Esophagus squamous epithelium (tissue), 5 donors: ENCODE results near the gene TULP1. TPM values are rescaled to one million over a fixed set of nuclear protein-coding genes. Genes with fewer than 3 reads are reported as not detected.

Source experiments
- DNase-seq: peaks from one replicate; lab custom pipeline; 2025; lab: John Stamatoyannopoulos, UW
- H3K27ac ChIP-seq, 4 donors: fragments of 200-600 bp; sonication (generic); one replicate each; pipeline ENCODE4 v1.5.1; 2016 to 2019; ENCODE audit warnings: mild to moderate bottlenecking in 1 of 4
- H3K27me3 ChIP-seq, 4 donors: fragments of 200-600 bp; sonication (generic); 1 replicate in 3 of 4; 2 replicates in 1 of 4; pipeline versions ENCODE4 v1.5.1 to v1.6.0; 2017 to 2021; ENCODE audit warnings: antibody characterized with exemption in 1 of 4
- H3K36me3 ChIP-seq, 3 donors: fragments of 200-600 bp; sonication (generic); one replicate each; pipeline ENCODE4 v1.5.1; 2016 to 2019
- H3K4me1 ChIP-seq, 3 donors: fragments of 200-600 bp; sonication (generic); one replicate each; pipeline ENCODE4 v1.5.1; 2017 to 2019
- H3K4me3 ChIP-seq, 4 donors: fragments of 200-600 bp; sonication (generic); 1 replicate in 3 of 4; 2 replicates in 1 of 4; pipeline ENCODE4 v1.5.1; 2016 to 2019; ENCODE audit warnings: mild to moderate bottlenecking in 2 of 4, moderate library complexity in 1 of 4
- H3K9me3 ChIP-seq, 3 donors: fragments of 200-600 bp; sonication (generic); one replicate each; pipeline ENCODE4 v1.5.1; 2016 to 2019
- POLR2A ChIP-seq, 4 donors: fragments of 450-650 bp; IDR thresholded peaks; one replicate each; pipeline ENCODE4 v1.6.1; 2017; ENCODE audit warnings: antibody characterized with exemption in 4 of 4, mild to moderate bottlenecking in 4 of 4, moderate library complexity in 3 of 4
- WGBS, 2 donors: methylation state at CpG; one replicate each; pipeline ENCODE4 v1.1.5; 2018; 5-methylcytosine and 5-hydroxymethylcytosine counted together
- intact Hi-C: fragments of 100-400 bp; cut with DNase I; formaldehyde crosslinking; loops from one replicate; pipeline ENCODE4 v1.15.0; 2022
- total RNA-seq, 4 donors: library from RNA; depleted of rRNA; stranded (reverse); fragments of >200 nt; gene quantifications; one replicate each; pipeline ENCODE4 v1.1.0, GENCODE V29; 2016
- TF ChIP-seq, protein P1 (sequence below), 6 experiments: fragments of 450-650 bp in 4 of 6; fragments of 200-600 bp in 2 of 6; sonication (generic) in 2 of 6; IDR thresholded peaks; one replicate each; pipeline ENCODE4 v1.5.1; 2016 to 2019; ENCODE audit warnings: antibody characterized with exemption in 6 of 6, mild to moderate bottlenecking in 4 of 6, moderate library complexity in 4 of 6
- donor health status: DM: yes; HTN: yes; CAD: no.

The TULP1 gene
- total RNA-seq, 4 donors from 2014 or later: not detected

- peaks cover 0 to 10% (median 0%) of the 10 kb centered on the region in 4 donors for H3K27me3 ChIP-seq
- intact Hi-C loops: no loop called here
- no peak for DNase-seq
- no peaks in the 10 kb centered on the region for H3K4me1 ChIP-seq
- H3K9me3 ChIP-seq: no peaks in the 10 kb centered on the region
- TF ChIP-seq POLR2A (IDR thresholded peaks at IDR 0.05): no peak
- TF ChIP-seq, protein P1, sequence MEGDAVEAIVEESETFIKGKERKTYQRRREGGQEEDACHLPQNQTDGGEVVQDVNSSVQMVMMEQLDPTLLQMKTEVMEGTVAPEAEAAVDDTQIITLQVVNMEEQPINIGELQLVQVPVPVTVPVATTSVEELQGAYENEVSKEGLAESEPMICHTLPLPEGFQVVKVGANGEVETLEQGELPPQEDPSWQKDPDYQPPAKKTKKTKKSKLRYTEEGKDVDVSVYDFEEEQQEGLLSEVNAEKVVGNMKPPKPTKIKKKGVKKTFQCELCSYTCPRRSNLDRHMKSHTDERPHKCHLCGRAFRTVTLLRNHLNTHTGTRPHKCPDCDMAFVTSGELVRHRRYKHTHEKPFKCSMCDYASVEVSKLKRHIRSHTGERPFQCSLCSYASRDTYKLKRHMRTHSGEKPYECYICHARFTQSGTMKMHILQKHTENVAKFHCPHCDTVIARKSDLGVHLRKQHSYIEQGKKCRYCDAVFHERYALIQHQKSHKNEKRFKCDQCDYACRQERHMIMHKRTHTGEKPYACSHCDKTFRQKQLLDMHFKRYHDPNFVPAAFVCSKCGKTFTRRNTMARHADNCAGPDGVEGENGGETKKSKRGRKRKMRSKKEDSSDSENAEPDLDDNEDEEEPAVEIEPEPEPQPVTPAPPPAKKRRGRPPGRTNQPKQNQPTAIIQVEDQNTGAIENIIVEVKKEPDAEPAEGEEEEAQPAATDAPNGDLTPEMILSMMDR (IDR thresholded peaks at IDR 0.05): no peak
- no peaks in the 10 kb centered on the region for H3K36me3 ChIP-seq
- 33 to 34% methylated on average over 10 to 11 of the region's 11 CpGs for WGBS, 2 donors
- no peak overlapping the region for H3K4me3 ChIP-seq
- no peak overlapping the region for H3K27ac ChIP-seq
Measured at GRCh38 chr6:35534407-35535170, 21.9 kb upstream of the TULP1 start.

- H3K9me3 ChIP-seq: no peaks in the 10 kb centered on the region
- 54 to 74% methylated on average over 6 of the region's 6 CpGs for WGBS, 2 donors
- no peak overlapping the region for H3K4me3 ChIP-seq
- intact Hi-C loops: no loop called here
- DNase-seq: no peak
- H3K27me3 ChIP-seq: peaks cover 0 to 10% (median 0%) of the 10 kb centered on the region in 4 donors
- no peaks in the 10 kb centered on the region for H3K36me3 ChIP-seq
- no peaks in the 10 kb centered on the region for H3K4me1 ChIP-seq
- no peak for TF ChIP-seq POLR2A (IDR thresholded peaks at IDR 0.05)
- TF ChIP-seq, protein P1 (IDR thresholded peaks at IDR 0.05): no peak
- H3K27ac ChIP-seq: no peak overlapping the region
Measured at GRCh38 chr6:35533981-35534380, 21.3 kb upstream of the TULP1 start.

DNA sequence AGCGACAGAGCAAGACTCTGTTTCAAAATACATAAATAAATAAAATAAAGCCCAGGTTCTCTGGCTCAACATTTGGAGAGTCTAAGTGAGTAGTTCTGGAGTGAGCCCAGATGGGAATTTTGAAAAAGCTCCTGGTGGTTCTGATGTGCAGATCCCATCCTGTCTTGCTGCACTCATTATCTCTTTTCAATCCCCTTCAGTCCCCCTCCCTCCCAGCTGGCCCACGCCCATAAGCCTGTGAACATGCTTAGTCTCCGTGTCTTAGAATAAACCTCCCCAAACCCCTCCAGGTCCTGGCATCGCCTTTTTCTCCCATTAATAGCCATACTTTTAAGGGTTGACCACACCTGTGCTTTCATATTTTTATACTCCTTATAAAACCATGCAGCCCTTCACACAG, 19.4 kb upstream of the TULP1 start:
- no peaks in the 10 kb centered on the region for H3K36me3 ChIP-seq
- intact Hi-C loops: no loop called here
- no peaks in the 10 kb centered on the region for H3K9me3 ChIP-seq
- peaks cover 0 to 10% (median 0%) of the 10 kb centered on the region in 4 donors for H3K27me3 ChIP-seq
- no peak overlapping the region for H3K27ac ChIP-seq
- no peak for TF ChIP-seq POLR2A (IDR thresholded peaks at IDR 0.05)
- TF ChIP-seq, protein P1 (IDR thresholded peaks at IDR 0.05): no peak
- DNase-seq: no peak
- no peak overlapping the region for H3K4me3 ChIP-seq
- 72 to 76% methylated on average over 4 of the region's 4 CpGs for WGBS, 2 donors
- H3K4me1 ChIP-seq: no peaks in the 10 kb centered on the region

- no peak overlapping the region for H3K27ac ChIP-seq
- no peak overlapping the region for H3K4me3 ChIP-seq
- intact Hi-C loops: loop anchor here (5.0 kb wide), 1 partner anchor 213 kb away; the partner anchor contains the start of gene ARMC12
- TF ChIP-seq, protein P1 (IDR thresholded peaks at IDR 0.05): no peak
- TF ChIP-seq POLR2A (IDR thresholded peaks at IDR 0.05): no peak
- peaks cover 0 to 20% (median 4%) of the 10 kb centered on the region in 3 donors for H3K4me1 ChIP-seq
- DNase-seq: no peak
- 86 to 89% methylated on average over 3 of the region's 3 CpGs for WGBS, 2 donors
- no peaks in the 10 kb centered on the region for H3K36me3 ChIP-seq
- H3K27me3 ChIP-seq: peaks cover 0 to 14% (median 0%) of the 10 kb centered on the region in 4 donors
- H3K9me3 ChIP-seq: no peaks in the 10 kb centered on the region
Measured at GRCh38 chr6:35524380-35525020, 11.8 kb upstream of the TULP1 start.
